Kidney (tissue), 14 donors: ENCODE measurements around the gene PRSS50. TPM values are rescaled to one million over a fixed set of nuclear protein-coding genes. Genes with fewer than 3 reads are reported as not detected.
A peak's percentile ranks its signal among the peaks of the same experiment; 100 is the strongest.

ENCODE experiments used
- DNase-seq, 5 donors: peaks; one replicate each; pipeline ENCODE4 v3.0.0-alpha.2; 2013 to 2020
- FAIRE-seq: peaks from 2 replicates; lab custom pipeline; 2012; peaks lifted over from hg19 to GRCh38; lab: Jason Lieb, UNC
- H3K27ac ChIP-seq, 2 donors: one replicate each; pipeline ENCODE4 v1.7.0; 2013; ENCODE audit warnings: low read depth in 2 of 2, low read length in 2 of 2, inconsistent platforms in 1 of 2
- H3K27me3 ChIP-seq: one replicate; pipeline ENCODE4 v1.7.1; 2013; ENCODE audit warnings: low read length, inconsistent platforms; ENCODE audit not compliant: control insufficient read depth, insufficient read depth
- H3K36me3 ChIP-seq, 3 donors: one replicate each; pipeline versions ENCODE4 v1.7.0 to v1.7.1; 2013; ENCODE audit warnings: low read length in 3 of 3, control low read depth in 1 of 3, inconsistent platforms in 1 of 3; ENCODE audit not compliant: insufficient read depth in 3 of 3, control insufficient read depth in 2 of 3
- H3K4me1 ChIP-seq, 3 donors: one replicate each; pipeline versions ENCODE4 v1.7.0 to v1.7.1; 2013; ENCODE audit warnings: low read length in 3 of 3, inconsistent platforms in 1 of 3, low read depth in 1 of 3; ENCODE audit not compliant: control insufficient read depth in 2 of 3, insufficient read depth in 2 of 3
- H3K4me3 ChIP-seq, 3 donors: one replicate each; pipeline versions ENCODE4 v1.7.0 to v1.8.1; 2013; ENCODE audit warnings: low read length in 3 of 3, control low read depth in 1 of 3, inconsistent platforms in 1 of 3
- H3K9ac ChIP-seq, 3 donors: one replicate each; pipeline versions ENCODE4 v1.7.0 to v1.7.1; 2013; ENCODE audit warnings: low read length in 3 of 3, control low read depth in 1 of 3, inconsistent platforms in 1 of 3
- H3K9me3 ChIP-seq, 3 donors: one replicate each; pipeline versions ENCODE4 v1.7.0 to v1.7.1; 2013; ENCODE audit warnings: low read length in 3 of 3, control low read depth in 1 of 3, inconsistent platforms in 1 of 3; ENCODE audit not compliant: control insufficient read depth in 2 of 3, insufficient read depth in 1 of 3
- intact Hi-C: fragments of 100-400 bp; cut with DNase I; formaldehyde crosslinking; loops from one replicate; pipeline ENCODE4 v1.11.1; 2022
- polyA plus RNA-seq: library from polyadenylated mRNA; stranded (reverse); fragments of 350-450 nt; fragmentation: Illumina TruSeq; extraction: RNeasy Lipid Tissue Mini Kit (QIAGEN cat#74804); gene quantifications from one replicate; pipeline ENCODE4 v1.2.3, GENCODE V29; 2014; ENCODE audit warnings: low read depth, low replicate concordance; ENCODE audit not compliant: insufficient read depth
- total RNA-seq: library from RNA; stranded (reverse); fragmentation: NEBNext Ultra II Directional; extraction: Animal tissue kit (Norgen Biotek cat#: 25700); gene quantifications from one replicate; pipeline ENCODE4 v1.2.1, GENCODE V29; 2021
- TF ChIP-seq, protein P1 (sequence below): IDR thresholded peaks from 3 replicates; pipeline ENCODE4 v1.5.1; 2012; ENCODE audit warnings: mild to moderate bottlenecking, moderate library complexity, borderline replicate concordance; ENCODE audit not compliant: insufficient read depth; ENCODE audit errors: extremely low read depth
- donor health status: control.
- donor health status: control.
- donor health status: control.
- donor health status: control.
- donor health status: control.
- donor health status: DM: yes; HTN: yes; CAD: no.
- donor health status: Normal renal cell carcinoma (clear cell type).

The PRSS50 gene
- total and polyA plus RNA-seq, 2 donors from 2014 or later: 0.19 to 0.35 TPM

DNA sequence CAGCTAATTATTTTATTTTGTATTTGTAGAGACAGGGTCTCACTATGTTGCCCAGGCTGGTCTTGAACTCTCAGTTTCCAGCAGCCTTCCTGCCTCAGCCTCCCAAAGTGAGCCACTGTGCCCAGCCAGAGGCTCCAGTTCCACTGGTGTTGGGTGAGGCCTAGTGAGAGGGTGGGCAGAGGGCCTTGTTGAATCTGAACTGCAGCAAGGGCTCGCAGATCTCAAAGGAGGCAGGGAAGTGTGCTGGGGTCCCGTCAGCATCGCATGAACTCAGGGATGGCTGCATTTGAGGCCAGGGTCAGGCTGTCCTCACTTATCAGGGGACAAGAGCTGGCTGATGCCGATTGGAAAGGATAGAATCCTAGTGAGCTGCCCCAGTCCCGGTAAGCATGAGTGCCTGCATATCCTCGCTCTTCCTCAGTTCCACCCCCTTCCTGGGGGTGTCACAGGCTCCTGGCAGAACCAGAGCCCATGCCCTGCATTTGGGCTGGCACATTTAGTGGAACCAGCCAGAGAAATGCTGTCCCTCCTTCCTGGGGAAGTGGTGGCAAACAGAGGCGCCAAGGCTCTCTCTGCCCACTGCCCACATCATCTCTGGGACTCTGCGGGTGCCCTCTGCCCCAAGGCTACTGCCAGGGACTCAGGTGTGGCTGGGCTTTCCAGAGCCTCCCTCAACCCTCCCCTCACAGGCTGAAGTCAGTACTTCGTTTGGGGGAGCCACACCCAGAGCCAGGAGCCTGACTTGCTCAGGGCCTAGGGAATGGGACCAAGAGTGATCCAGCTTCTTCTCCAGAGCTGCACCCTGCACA, 48.3 kb downstream of the PRSS50 start:
- peaks cover 0 to 3% (median 0%) of the 10 kb centered on the region in 3 donors for H3K4me1 ChIP-seq

GRCh38 chr3:46668591-46668990, 49.1 kb downstream of the PRSS50 start:
- FAIRE-seq: no peak
- H3K36me3 ChIP-seq: no peaks in the 10 kb centered on the region
- no peak overlapping the region for H3K27ac ChIP-seq
- peak in 2 of 5 donors; percentile 5 to 38 for DNase-seq
- TF ChIP-seq, protein P1, sequence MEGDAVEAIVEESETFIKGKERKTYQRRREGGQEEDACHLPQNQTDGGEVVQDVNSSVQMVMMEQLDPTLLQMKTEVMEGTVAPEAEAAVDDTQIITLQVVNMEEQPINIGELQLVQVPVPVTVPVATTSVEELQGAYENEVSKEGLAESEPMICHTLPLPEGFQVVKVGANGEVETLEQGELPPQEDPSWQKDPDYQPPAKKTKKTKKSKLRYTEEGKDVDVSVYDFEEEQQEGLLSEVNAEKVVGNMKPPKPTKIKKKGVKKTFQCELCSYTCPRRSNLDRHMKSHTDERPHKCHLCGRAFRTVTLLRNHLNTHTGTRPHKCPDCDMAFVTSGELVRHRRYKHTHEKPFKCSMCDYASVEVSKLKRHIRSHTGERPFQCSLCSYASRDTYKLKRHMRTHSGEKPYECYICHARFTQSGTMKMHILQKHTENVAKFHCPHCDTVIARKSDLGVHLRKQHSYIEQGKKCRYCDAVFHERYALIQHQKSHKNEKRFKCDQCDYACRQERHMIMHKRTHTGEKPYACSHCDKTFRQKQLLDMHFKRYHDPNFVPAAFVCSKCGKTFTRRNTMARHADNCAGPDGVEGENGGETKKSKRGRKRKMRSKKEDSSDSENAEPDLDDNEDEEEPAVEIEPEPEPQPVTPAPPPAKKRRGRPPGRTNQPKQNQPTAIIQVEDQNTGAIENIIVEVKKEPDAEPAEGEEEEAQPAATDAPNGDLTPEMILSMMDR: no peak
- peaks cover 0 to 9% (median 2%) of the 10 kb centered on the region in 3 donors for H3K4me1 ChIP-seq
- H3K27me3 ChIP-seq: no peaks in the 10 kb centered on the region
- H3K9me3 ChIP-seq: no peaks in the 10 kb centered on the region
- no peak overlapping the region for H3K4me3 ChIP-seq
- H3K9ac ChIP-seq: no peak overlapping the region
- intact Hi-C loops: no loop called here

More for the DNA sequence above, 48.3 kb downstream of the PRSS50 start:
- Histone ChIP-seq H3K36me3 (no peaks in the 10 kb centered on the region), H3K9ac (no peak overlapping the region), H3K9me3 (no peaks in the 10 kb centered on the region), H3K27me3 (no peaks in the 10 kb centered on the region), H3K27ac (no peak overlapping the region), H3K4me3 (no peak overlapping the region)
- DNase-seq (peak in 2 of 5 donors; percentile 19 to 38), FAIRE-seq (no peak)
- TF ChIP-seq, protein P1: no peak
- intact Hi-C loops: no loop called here

- Histone ChIP-seq H3K27me3 (no peaks in the 10 kb centered on the region), H3K36me3 (no peaks in the 10 kb centered on the region), H3K4me1 (peaks cover 0 to 13% (median 7%) of the 10 kb centered on the region in 3 donors), H3K4me3 (no peak overlapping the region), H3K27ac (no peak overlapping the region), H3K9me3 (no peaks in the 10 kb centered on the region), H3K9ac (no peak overlapping the region)
- intact Hi-C loops: no loop called here
- no peak for FAIRE-seq
- TF ChIP-seq, protein P1: no peak
- DNase-seq: peak in 2 of 5 donors; percentile 6 to 35
Measured at GRCh38 chr3:46668116-46668515, 49.6 kb downstream of the PRSS50 start.
